H1 (cell line): ENCODE data around the gene NRTN.

Source experiments
- BACH1 ChIP-seq: IDR thresholded peaks from 2 replicates; pipeline ENCODE4 v1.6.1; 2012; ENCODE audit warnings: low read length, improper control_type of control experiment
- EGR1 ChIP-seq: IDR thresholded peaks from 2 replicates; pipeline ENCODE4 v1.6.1; 2011; ENCODE audit warnings: low read depth, low read length, borderline replicate concordance
- EP300 ChIP-seq, 2 experiments: IDR thresholded peaks; 1 replicate in 1 of 2; 2 replicates in 1 of 2; pipeline ENCODE4 v1.6.1; 2011 to 2012; ENCODE audit warnings: low read depth in 2 of 2, low read length in 2 of 2, mild to moderate bottlenecking in 2 of 2, borderline replicate concordance in 1 of 2, inconsistent platforms in 1 of 2, moderate library complexity in 1 of 2
- POLR2A ChIP-seq, 2 experiments: IDR thresholded peaks; 1 replicate in 1 of 2; 2 replicates in 1 of 2; pipeline ENCODE4 v1.6.1; 2011; ENCODE audit warnings: low read depth in 2 of 2, low read length in 2 of 2, mild to moderate bottlenecking in 2 of 2; ENCODE audit errors: control extremely low read depth in 1 of 2
- POLR2AphosphoS5 ChIP-seq: IDR thresholded peaks from 2 replicates; pipeline ENCODE4 v1.6.1; 2011; ENCODE audit warnings: low read depth, low read length
- POU5F1 ChIP-seq: IDR thresholded peaks from 2 replicates; pipeline ENCODE4 v1.6.1; 2011; ENCODE audit warnings: low read depth, mild to moderate bottlenecking, low read length, moderate library complexity
- SIN3A ChIP-seq, 2 experiments: IDR thresholded peaks in 1 of 2; conservative IDR thresholded peaks in 1 of 2; 2 replicates each; pipeline ENCODE4 v1.6.1; 2011 to 2012; ENCODE audit warnings: low read length in 2 of 2, improper control_type of control experiment in 1 of 2, low read depth in 1 of 2, mild to moderate bottlenecking in 1 of 2
- SUZ12 ChIP-seq: fragments of 200-600 bp; sonication (generic); IDR thresholded peaks from 2 replicates; pipeline ENCODE4 v1.6.1; 2012; ENCODE audit warnings: mild to moderate bottlenecking, inconsistent platforms, low read length, moderate library complexity, mixed read lengths
- USF2 ChIP-seq: IDR thresholded peaks from 2 replicates; pipeline ENCODE4 v1.6.1; 2011; ENCODE audit warnings: low read length, improper control_type of control experiment
- YY1 ChIP-seq: IDR thresholded peaks from 2 replicates; pipeline ENCODE4 v1.6.1; 2011; ENCODE audit warnings: low read depth, mild to moderate bottlenecking, low read length
- ZNF274 ChIP-seq: IDR thresholded peaks from 2 replicates; pipeline ENCODE4 v1.7.0; 2012; ENCODE audit warnings: low read length, borderline replicate concordance; ENCODE audit errors: extremely low read depth
- TF ChIP-seq, protein P1 (sequence below), 3 experiments: IDR thresholded peaks; 1 replicate in 2 of 3; 2 replicates in 1 of 3; pipeline versions ENCODE4 v1.5.1 to v1.6.1; 2011; ENCODE audit warnings: low read length in 3 of 3, mild to moderate bottlenecking in 3 of 3, inconsistent platforms in 2 of 3, low read depth in 1 of 3, moderate library complexity in 1 of 3; ENCODE audit not compliant: insufficient read depth in 1 of 3; ENCODE audit errors: control extremely low read depth in 1 of 3

DNA sequence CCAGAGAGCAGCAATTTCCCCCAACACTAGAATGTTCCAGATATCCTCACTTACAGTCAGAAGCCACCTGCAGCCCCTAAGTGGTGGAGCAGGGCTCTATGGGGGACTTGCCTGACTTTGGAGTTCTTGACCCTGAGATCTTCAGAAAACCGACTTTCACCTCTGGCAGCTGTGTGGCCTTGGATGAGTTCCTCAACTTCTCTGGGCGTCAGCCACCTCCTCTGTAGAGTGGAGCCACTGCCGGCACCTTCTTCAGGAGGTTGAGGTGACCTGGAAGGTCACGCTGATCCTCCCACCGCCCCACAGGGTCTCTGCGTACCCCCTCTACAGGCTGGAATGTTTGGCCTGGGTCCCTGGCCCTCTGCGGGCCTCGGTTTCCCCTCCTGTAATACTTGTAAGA, 72.6 kb downstream of the NRTN start:
- TF ChIP-seq SIN3A (conservative IDR thresholded peaks at IDR 0.05 in 1 of 2, IDR thresholded peaks at IDR 0.05 in 1 of 2; ENCODE audit: low read depth in 1 of 2, low read length in 2 of 2) (no peak), POU5F1 (no peak), POLR2AphosphoS5 (no peak), POLR2A (IDR thresholded peaks at IDR 0.05; ENCODE audit: control extremely low read depth in 1 of 2, low read depth in 2 of 2, low read length in 2 of 2) (no peak), EP300 (IDR thresholded peaks at IDR 0.05; ENCODE audit: borderline replicate concordance in 1 of 2, low read depth in 2 of 2, low read length in 2 of 2) (no peak), EGR1 (no peak), ZNF274 (no peak), USF2 (no peak), BACH1 (no peak), SUZ12 (no peak), YY1 (no peak)
- TF ChIP-seq, protein P1, sequence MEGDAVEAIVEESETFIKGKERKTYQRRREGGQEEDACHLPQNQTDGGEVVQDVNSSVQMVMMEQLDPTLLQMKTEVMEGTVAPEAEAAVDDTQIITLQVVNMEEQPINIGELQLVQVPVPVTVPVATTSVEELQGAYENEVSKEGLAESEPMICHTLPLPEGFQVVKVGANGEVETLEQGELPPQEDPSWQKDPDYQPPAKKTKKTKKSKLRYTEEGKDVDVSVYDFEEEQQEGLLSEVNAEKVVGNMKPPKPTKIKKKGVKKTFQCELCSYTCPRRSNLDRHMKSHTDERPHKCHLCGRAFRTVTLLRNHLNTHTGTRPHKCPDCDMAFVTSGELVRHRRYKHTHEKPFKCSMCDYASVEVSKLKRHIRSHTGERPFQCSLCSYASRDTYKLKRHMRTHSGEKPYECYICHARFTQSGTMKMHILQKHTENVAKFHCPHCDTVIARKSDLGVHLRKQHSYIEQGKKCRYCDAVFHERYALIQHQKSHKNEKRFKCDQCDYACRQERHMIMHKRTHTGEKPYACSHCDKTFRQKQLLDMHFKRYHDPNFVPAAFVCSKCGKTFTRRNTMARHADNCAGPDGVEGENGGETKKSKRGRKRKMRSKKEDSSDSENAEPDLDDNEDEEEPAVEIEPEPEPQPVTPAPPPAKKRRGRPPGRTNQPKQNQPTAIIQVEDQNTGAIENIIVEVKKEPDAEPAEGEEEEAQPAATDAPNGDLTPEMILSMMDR (IDR thresholded peaks at IDR 0.05; ENCODE audit: control extremely low read depth in 1 of 3, insufficient read depth in 1 of 3, low read depth in 1 of 3, low read length in 3 of 3), result no peak
